HG02981 (cell line): ENCODE data around the gene NET1.

Source experiments
- ATAC-seq: cut with Tn5 transposase; IDR thresholded peaks from one replicate; pipeline ENCODE4 v1.9.1; 2021; ENCODE audit warnings: mild to moderate bottlenecking, moderate library complexity; ENCODE audit not compliant: unreplicated experiment

NET1 gene

DNA sequence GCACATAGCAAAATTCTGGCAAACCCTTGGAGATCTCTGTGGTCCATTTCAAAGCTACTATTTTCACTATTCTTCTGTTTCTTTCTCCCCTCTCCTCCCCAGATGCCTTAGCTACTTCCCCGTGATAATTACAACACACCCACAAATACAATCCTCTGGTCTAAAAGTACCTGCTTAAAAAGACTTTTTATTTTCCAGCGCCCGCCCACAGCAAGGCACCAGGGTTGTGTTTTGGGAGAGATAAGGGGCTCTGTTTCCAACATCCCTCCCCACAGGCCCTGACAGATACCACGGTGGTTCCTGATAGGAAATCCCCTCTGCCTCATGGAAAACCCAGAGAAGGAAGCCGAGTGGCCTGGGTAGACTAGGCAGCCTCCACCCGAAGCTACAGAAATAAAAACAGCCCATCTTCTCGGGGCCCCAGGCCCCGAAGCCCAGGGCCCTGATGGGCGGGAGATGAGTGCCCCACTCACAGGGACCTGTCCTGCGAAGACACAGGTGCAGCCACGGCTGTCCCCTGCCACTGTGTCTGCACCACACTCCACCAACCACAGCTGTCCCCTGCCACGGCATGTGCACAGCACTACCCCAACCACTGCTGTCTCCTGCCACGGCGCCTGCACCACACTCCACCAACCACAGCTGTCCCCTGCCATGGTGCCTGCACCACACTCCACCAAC lies 67.3 kb downstream of the NET1 start:
- ATAC-seq = no peak

GRCh38 chr10:5480162-5480941 lies 68.0 kb downstream of the NET1 start:
- ATAC-seq = no peak

GRCh38 chr10:5481121-5481520 lies 68.8 kb downstream of the NET1 start:
- ATAC-seq = no peak

DNA sequence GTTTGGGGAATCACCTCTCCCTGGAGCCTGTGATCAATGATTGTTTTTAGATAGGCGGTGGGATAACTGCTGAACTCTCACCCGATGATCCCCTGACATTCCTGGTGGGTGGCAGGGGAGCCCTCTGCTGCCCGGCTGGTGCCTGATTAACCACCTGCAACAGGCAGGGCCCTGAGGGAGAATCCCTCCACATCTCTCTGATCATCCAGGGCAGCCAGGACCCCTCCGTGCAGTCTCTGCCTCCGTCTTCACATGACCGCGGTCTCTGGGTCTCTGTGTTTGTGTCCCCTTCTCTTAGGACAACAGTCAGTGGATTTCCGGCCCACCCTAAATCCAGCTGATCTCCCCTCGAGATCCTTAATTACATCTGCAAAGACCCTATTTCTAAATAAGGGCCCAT lies 69.7 kb downstream of the NET1 start:
- ATAC-seq = no peak

DNA sequence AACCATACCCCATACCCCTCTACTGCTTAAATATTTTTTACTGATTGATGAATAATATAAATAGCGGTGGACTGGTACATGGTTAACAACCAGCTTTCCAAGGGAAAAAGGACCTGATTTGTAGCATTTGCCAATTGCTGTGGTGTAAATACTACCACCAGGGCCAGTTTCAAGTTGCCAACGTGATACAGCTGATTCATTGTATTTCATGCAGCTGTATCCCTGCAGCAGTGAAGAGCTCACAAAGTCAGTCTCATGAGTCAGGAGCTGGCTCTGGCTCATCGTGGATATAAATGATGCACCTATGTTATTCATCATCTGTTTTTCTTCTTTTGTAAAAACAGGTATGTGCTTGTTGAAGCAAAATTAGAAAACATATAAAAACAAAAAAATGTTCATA lies 71.8 kb downstream of the NET1 start:
- no peak for ATAC-seq

DNA sequence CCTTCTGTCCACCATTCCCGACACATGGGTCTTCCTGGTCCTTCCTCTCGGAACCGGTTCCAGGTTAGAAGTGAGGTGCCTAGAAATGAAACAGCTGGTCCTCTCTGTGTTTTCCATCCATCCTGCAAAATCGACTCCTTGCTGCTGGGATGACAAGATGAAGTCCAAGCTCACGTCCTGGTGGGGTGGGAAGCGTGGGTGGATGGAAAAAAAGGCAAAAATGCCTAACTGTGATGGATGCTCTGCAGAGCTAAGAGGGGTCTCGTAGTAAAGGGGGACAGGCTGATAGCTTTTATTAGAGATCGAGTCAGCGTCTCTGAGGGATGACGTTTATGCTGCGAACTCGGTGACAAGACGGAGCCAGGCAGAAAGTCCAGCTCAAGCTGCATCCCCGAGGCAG lies 72.9 kb downstream of the NET1 start:
- ATAC-seq = no peak

GRCh38 chr10:5485948-5486852 lies 73.8 kb downstream of the NET1 start:
- no peak for ATAC-seq

DNA sequence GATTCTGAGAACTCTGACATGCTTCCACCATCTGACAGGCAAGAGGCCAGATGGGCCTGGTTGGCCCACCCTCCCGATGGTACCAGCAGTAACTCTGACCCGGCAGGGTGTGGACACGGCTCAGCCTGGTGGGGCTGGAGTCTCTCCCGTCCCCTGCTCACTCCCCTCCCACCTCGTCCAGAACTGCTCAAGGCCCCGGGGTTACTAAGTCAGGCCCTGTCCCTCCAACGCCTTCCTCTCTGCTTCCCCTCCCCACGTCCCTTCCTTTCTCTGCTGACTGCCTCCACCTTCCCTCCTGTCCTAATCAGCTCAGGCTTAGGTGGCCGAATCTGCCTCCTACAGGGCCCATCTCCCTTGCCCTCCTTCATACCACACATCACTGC lies 74.5 kb downstream of the NET1 start:
- ATAC-seq = no peak

GRCh38 chr10:5488272-5489161 lies 76.2 kb downstream of the NET1 start:
- no peak for ATAC-seq

DNA sequence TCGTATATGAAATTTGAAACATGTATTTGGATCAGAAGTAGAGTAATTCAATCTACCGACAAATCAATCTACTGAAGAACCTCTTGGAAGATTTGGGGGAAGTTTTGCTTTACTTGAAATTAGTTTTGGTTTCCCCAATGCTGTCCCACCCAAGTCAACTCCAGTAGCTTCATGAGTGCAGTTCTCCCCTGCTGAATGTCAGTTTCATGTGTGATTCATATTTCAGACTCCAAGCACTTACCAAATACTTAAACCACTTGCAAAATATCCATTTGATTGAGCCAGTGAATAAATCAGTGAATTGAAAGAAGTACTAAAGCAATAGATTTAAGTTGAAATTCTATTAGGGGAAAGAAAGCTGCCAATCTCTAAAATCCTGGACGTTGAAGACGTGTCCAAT lies 77.7 kb downstream of the NET1 start:
- ATAC-seq = no peak

- ATAC-seq = no peak
Observed at GRCh38 chr10:5490698-5491464, 78.5 kb downstream of the NET1 start.

- no peak for ATAC-seq
Observed at GRCh38 chr10:5491477-5491876, 79.1 kb downstream of the NET1 start.

DNA sequence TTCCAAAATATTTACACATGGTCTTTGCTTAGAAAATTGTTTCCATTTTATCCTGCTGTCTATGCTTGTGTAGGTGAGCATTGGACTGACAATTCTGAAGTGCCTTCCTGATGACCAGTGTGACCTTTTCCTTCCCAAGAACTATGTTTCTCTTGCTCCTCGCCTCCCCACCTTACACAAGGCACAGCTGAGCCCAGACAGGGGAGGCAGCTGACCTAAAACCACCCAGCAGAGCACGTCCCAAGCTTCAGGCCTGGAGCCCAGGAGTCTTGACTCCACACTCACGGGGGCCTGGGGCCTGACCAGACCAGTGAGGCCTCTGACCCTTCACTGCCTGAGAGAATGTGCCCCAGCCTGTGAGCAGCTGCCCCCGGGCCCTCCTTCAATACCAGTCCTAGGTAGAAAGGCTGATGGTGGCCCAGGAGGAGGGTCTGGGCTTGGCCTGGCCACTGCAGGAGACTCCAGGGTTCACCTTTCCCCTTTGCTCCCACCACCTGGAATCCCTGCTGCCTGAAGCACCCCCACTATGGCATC lies 80.0 kb downstream of the NET1 start:
- no peak for ATAC-seq

GRCh38 chr10:5492929-5493576 lies 80.7 kb downstream of the NET1 start:
- ATAC-seq = no peak

DNA sequence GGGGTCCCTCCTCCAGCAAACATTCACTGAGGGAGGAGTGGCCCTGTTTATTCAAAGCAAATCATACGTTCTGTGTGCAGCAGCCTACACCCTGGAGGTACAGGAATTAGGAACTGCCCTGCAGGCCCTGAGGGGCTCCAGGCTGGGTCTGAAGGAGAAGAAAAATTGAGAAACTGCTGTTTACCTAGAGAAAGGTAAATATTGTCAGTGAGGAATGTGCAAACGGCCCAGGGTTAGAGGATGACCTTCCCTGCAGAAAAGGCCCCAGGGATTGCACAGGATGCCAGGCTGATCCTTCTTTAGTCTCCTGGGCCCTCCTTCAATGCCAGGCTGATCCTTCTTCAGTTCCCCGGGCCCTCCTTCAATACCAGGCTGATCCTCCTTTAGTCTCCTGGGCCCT lies 81.3 kb downstream of the NET1 start:
- no peak for ATAC-seq

DNA sequence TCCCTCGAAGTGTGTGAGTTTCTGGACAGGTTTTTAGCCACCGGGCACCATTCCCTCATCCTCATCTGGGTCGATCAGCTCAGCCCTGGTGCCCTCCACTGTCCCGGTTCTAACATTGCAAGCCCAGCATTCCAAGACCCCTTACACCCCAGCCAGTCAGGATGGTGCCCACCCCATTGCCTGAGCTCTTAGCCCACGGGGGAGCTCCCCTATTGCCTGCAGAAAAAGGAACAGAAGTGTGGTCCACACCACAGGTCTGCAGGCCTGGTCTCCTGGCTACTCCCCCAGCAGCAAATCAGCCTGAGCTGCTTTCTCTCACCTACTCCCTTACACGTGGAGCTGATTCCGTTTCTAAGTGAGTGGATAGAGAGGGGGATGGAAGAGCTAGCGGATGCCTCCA lies 82.3 kb downstream of the NET1 start:
- no peak for ATAC-seq

- ATAC-seq = no peak
Observed at GRCh38 chr10:5496261-5497250, 84.2 kb downstream of the NET1 start.

DNA sequence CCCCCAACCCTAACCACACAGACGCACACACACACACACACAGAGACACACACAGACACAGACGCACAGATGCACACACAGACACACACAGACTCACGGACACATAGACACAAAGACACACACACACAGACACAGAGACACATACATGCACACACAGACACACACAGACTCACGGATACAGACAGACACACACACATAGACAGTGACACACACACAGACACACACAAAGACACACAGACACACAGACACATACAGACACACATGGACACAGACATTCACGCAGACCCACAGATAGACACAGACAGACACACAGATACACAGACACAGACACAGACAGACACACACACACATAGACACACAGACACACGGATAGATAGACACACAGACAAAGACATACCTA lies 84.9 kb downstream of the NET1 start:
- ATAC-seq = no peak
